ENCODE data around the gene CLDN10. TPM values are rescaled to one million over a fixed set of nuclear protein-coding genes. Genes with fewer than 3 reads are reported as not detected.
"Not testable (repeated sequence)": the region's sequence is repeated elsewhere in the genome, so short reads cannot be mapped to it uniquely, and the experiment has no call there.

CLDN10 gene
- total RNA-seq, 1 experiment from 2014 or later = not detected

DNA sequence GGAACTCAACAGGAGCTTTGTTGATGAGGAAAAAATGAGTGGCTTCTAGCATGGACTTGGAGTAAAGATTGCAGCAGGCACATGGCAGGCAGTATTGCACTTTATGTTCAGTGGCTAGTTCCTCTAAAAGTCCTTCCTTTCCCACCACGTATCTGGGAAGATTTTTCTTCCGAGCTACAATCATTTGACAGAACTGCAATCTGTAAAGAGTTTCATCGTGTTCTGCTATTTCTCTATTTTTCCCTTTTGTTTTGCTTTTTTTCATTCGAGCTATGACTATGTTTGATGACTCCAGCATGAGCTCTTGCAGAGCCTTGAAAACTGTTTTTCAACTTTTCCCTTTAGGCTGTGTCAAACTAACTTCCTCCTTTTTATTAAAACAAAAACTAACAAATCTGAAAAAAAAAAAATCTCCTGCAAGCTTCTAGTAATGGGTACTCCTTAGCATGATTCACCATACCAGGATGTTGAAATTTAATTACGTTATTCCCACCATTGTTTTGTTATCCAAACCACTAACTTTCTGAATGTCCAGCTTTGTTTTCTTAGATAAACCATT, 12.3 kb downstream of the CLDN10 start:
- Histone ChIP-seq H3K4me3 (no peak overlapping the region), H3K36me3 (no peaks in the 10 kb centered on the region), H3K9me3 (no peaks in the 10 kb centered on the region; the same call in none of the 2 replicates), H3K27me3 (peaks cover 3% of the 10 kb centered on the region; the same call in 1 of the 2 replicates)
- no peak for DNase-seq

DNA sequence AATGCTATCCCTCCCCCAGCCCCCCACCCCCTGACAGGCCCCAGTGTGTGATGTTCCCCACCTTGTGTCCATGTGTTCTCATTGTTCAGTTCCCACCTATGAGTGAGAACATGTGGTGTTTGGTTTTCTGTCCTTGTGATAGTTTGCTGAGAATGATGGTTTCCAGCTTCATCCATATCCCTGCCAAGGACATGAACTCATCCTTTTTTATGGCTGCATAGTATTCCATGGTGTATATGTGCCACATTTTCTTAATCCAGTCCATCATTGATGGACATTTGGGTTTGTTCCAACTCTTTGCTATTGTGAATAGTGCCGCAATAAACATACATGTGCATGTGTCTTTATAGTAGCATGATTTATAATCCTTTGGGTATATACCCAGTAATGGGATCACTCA, 13.2 kb downstream of the CLDN10 start:
- H3K9me3 ChIP-seq, H3K4me3 ChIP-seq, DNase-seq, H3K36me3 ChIP-seq, H3K27me3 ChIP-seq: not testable (repeated sequence)

DNA sequence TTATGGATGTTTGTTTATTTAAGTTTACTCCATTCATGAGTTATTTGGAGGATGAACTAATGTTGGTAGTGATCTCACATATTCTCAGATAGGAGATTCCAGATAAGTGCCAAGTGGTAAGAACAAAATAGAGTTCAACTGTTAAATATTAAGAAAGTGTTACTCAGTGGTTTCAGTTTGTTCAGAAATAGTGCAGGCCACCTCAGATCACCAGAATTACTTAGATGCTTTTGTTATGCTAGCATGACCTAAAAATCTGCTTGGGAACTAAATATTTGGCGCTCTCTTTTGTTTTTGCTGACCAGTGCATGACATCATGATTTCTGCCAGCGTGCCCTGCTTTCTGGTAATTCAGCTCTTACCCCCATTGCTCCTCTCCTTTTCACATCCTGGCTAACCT, 15.6 kb downstream of the CLDN10 start:
- Histone ChIP-seq H3K9me3 (no peaks in the 10 kb centered on the region; the same call in none of the 2 replicates), H3K4me3 (no peak overlapping the region), H3K36me3 (no peaks in the 10 kb centered on the region), H3K27me3 (no peaks in the 10 kb centered on the region)
- DNase-seq = no peak

DNA sequence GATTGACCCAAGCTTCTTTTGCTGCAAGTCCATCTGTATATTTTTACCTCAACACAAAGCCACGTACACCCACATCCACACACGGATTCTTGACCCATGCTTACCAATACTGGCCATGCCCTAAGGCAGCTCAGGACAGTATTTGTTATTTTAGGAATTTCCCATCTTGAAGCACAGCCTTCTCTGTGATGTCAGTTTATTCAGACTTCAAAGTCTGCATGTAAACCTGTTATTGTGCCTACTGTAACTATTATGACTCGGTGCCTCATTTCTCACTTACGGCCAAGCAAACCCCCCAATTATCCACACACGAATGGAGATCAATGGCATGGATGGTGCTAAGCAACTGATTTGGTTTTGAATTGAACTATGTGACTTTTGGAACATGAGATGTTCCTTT, 17.5 kb downstream of the CLDN10 start:
- no peak for DNase-seq

DNA sequence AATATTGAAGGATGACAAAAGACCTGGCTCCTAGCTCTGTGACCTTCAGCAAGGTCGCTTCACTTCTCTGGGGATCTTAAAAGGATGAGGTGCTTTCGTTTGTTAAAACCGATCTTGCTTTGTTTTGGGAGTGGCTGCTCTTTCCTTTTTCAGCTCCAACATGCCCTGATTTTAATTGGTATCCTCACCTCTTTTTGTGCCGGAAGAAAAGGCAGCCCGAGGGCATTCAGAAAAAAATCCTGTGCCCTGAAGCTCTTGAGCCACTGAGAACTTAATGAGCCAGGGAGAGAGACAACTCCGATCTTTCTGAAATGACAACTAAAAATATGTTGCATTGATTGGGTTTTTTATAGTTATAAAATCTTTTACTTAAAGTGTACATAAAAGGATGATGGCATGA, 19.4 kb downstream of the CLDN10 start:
- H3K9me3 ChIP-seq = no peaks in the 10 kb centered on the region; the same call in 1 of the 2 replicates
- no peaks in the 10 kb centered on the region; the same call in 1 of the 2 replicates for H3K36me3 ChIP-seq
- H3K4me3 ChIP-seq = no peak overlapping the region
- DNase-seq = no peak
- no peaks in the 10 kb centered on the region for H3K27me3 ChIP-seq

More for the DNA sequence above, 17.5 kb downstream of the CLDN10 start:
- no peak overlapping the region for H3K4me3 ChIP-seq
- no peaks in the 10 kb centered on the region for H3K36me3 ChIP-seq
- no peaks in the 10 kb centered on the region for H3K27me3 ChIP-seq
- no peaks in the 10 kb centered on the region; the same call in none of the 2 replicates for H3K9me3 ChIP-seq

DNA sequence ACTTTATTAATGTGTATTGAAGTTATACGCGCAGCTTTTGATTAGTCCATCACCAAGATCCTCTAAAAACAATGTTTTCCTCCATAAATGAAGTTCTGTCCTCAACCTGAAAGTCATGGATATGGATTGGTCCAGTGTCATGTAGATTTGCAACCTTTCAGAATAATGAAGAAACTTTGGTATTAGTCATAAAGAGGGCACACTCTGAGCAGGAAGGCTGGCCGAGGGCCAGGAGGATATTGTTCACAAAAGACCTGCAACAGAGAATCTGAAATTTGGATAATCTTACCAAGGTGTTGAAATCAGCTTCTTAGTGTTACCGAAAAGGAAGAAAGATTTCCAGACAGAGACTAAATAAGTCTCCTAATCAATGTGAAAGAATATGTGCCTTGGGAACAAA, 20.7 kb downstream of the CLDN10 start:
- DNase-seq = peak; percentile 33
- H3K4me3 ChIP-seq = no peak overlapping the region
- H3K9me3 ChIP-seq = no peaks in the 10 kb centered on the region; the same call in 1 of the 2 replicates
- H3K27me3 ChIP-seq = no peaks in the 10 kb centered on the region
- H3K36me3 ChIP-seq = peaks cover 10% of the 10 kb centered on the region

DNA sequence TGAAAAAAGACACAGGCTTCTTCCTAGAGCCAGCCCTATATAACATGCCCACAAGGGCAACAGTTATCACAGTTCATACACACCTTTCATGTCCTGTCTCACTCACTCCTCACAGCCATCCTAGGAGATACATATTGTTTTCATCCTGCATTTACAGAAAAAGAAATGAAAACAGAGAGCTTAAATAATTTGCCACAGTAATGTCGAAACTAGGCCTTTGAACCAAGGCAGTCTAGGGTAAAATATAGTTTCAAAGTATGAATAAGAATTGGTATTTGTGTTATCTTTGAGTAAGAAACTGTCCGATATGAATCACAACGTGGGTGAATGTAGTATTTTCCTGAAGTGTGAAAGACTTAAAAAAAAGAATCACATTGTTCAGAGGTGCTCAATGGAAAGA, 26.8 kb downstream of the CLDN10 start:
- Histone ChIP-seq H3K27me3 (no peaks in the 10 kb centered on the region), H3K4me3 (no peak overlapping the region), H3K9me3 (no peaks in the 10 kb centered on the region), H3K36me3 (peaks cover 51% of the 10 kb centered on the region)
- DNase-seq = no peak

DNA sequence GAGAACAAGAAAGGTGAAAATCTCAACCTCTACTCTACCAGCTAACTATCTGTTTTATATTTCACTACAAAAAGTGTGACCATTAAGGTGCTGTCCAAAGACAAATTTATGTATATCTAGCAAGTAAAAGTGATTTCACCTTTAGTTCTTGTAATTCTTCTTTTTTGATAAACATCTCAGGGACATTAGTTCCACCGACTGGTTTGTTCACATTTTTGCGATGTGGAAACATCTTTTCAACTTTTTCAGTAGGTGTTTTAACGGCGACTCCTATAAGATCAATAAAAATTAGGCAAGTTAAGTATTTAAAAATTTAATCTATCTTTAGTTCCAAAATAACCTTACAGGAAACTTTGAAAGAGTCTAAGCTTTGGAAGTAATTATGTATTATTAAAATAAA, 33.3 kb downstream of the CLDN10 start:
- Histone ChIP-seq H3K4me3 (no peak overlapping the region), H3K36me3 (peaks cover 76% of the 10 kb centered on the region), H3K9me3 (no peaks in the 10 kb centered on the region), H3K27me3 (no peaks in the 10 kb centered on the region)
- DNase-seq = no peak

DNA sequence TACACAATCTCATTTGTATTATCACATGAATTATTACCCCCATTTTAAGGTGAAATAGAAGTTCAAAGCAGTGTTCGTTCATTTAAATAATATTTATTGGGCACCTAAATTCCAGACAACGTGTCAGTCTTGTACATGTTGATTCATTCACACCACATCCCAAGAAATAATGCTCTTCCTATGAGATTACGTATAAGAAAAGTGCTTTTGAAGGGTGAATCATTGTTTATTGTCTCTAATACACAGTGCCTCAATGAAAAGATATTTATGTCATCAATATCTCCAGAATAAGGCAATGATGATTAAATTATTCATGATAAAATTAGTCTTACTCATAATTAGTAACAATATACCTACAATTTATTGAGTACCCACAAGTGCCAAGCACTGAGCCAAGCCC, 35.6 kb downstream of the CLDN10 start:
- H3K9me3 ChIP-seq = no peaks in the 10 kb centered on the region
- H3K27me3 ChIP-seq = no peaks in the 10 kb centered on the region
- no peak for DNase-seq
- H3K4me3 ChIP-seq = no peak overlapping the region
- peaks cover 72% of the 10 kb centered on the region for H3K36me3 ChIP-seq

DNA sequence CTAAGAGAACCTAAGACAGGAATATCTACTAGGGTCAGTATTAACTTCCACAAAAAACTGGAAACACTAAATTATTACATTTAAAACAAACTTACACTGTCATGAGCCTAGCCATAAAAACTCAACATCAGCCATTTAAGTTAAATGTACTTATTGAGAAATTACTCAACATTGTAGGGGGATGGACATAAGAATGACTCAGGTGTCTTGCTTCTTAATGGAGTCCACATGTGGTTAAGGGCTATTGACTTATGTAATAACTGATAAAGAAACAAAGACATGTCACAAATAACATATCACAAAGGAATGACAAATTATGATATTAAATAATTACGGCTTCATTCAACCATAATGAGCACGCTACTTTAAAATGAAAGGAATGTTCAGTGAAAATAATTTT, 36.2 kb downstream of the CLDN10 start:
- no peak for DNase-seq
- Histone ChIP-seq H3K36me3 (peaks cover 72% of the 10 kb centered on the region), H3K4me3 (no peak overlapping the region), H3K27me3 (no peaks in the 10 kb centered on the region), H3K9me3 (no peaks in the 10 kb centered on the region)

DNA sequence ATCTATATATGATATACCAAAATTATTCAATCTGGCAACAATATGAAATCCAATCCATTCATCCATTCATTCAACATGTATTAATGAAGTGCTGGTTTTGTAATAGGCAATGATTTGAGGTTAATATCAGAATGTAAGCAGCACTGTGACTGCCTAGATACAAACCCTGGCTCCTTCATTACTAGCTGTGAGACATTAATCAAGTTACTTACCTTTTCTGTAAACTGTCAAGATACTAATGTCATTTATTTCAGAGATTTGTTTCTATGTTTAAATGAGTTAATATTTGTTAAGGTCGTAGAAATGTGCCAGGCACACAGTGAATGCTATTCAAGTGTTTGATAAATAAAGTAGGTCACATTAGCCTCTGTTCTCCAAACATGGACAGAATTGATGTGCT, 40.9 kb downstream of the CLDN10 start:
- Histone ChIP-seq H3K4me3 (no peak overlapping the region), H3K9me3 (no peaks in the 10 kb centered on the region), H3K36me3 (peaks cover 57% of the 10 kb centered on the region), H3K27me3 (no peaks in the 10 kb centered on the region)
- DNase-seq = no peak

DNA sequence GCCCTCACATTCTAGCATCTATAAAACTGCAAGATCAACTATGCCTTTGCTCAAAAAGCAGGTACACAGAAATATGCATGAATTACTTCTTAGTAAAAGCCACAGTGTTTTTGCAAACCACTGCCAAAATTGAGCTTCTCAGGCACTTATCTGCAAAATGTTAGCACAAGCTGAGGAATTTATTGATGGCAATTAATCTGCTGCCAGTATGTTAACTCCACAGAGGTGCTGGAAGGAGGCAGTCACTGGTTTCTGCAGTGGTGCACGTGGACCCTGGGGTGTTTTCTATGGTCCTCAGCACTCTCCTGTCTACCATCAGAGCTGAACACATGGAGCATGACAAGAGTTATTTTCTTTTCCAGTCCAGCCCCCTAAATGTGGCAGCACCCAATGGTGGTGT, 44.2 kb downstream of the CLDN10 start:
- peaks cover 46% of the 10 kb centered on the region for H3K36me3 ChIP-seq
- H3K27me3 ChIP-seq = no peaks in the 10 kb centered on the region
- H3K4me3 ChIP-seq = no peak overlapping the region
- no peaks in the 10 kb centered on the region for H3K9me3 ChIP-seq
- DNase-seq = no peak

DNA sequence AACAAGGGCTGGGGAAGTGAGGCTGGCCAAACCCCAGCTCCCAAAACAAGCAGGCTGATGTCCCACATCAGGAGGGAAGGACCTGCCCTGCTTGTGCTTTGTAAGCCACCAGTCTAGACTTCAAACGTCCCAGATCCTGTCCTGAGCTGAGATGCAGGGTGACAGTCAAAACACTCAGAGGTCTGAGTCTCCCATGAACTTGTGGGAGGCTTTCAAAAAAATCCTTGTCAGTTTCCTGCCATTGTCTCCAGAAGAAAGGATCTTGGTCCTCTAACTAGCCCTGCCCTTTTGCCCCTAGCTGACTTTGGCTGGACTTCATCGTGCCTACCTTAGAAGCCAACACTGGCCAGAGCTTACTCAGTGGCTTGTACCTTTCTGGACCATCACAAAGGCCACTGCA, 48.7 kb downstream of the CLDN10 start:
- Histone ChIP-seq H3K27me3 (no peaks in the 10 kb centered on the region), H3K36me3 (peaks cover 49% of the 10 kb centered on the region), H3K4me3 (no peak overlapping the region), H3K9me3 (no peaks in the 10 kb centered on the region)
- no peak for DNase-seq

DNA sequence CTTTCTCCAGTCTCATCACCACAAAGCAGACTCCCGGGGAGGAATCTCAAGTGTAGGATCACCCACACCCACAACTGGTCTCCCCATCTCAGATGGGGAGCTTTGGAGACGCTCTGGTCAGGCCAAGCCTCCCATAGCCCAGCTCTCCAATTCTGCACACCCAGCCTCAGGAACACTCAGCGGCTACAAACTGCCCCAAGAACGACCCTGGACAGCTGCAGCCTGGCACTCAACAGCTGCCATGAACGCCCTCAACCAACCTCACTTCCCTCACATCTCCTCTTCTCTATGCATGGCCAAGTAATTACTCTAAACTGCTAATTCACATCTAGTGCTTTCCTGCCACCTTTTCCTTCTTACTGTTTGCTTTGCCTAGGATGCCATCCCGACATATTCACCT, 49.4 kb downstream of the CLDN10 start:
- no peaks in the 10 kb centered on the region for H3K27me3 ChIP-seq
- peaks cover 54% of the 10 kb centered on the region for H3K36me3 ChIP-seq
- H3K9me3 ChIP-seq = no peaks in the 10 kb centered on the region
- DNase-seq = no peak
- no peak overlapping the region for H3K4me3 ChIP-seq

DNA sequence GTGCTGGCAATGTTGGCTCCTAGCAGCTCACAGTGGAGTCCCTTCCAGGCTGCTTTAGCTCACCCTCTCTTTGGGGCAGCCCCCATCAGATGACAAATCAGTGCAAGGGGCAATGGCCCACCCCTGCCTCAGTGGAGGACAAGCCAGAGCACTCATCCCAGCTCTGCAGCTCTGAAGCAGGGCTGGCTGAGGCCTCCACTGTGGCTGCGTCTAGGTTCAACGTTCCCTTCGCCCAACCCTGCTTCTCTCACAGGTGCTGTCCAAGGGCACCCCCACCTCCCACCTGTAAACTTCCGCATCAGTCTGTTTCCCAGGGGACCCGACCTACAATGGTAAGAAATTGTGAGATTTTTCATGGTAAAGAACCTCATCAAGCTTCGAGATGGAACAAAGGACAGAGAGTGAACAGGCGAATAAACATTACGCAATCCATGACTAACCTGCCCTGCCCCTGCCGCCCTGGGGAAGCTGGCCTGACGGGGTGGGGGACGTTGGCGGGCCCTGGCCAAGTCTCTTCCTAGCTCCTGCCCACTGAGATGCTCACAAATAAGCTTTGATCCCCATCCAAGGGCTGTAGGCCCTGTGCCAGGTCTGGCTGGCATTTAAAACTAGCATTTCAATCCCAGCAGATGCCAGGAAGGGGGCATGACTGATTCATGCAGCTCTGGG, 51.5 kb downstream of the CLDN10 start:
- DNase-seq = peak; percentile 63
- H3K4me3 ChIP-seq = no peak overlapping the region
- no peaks in the 10 kb centered on the region for H3K27me3 ChIP-seq
- H3K36me3 ChIP-seq = peaks cover 54% of the 10 kb centered on the region
- no peaks in the 10 kb centered on the region for H3K9me3 ChIP-seq

DNA sequence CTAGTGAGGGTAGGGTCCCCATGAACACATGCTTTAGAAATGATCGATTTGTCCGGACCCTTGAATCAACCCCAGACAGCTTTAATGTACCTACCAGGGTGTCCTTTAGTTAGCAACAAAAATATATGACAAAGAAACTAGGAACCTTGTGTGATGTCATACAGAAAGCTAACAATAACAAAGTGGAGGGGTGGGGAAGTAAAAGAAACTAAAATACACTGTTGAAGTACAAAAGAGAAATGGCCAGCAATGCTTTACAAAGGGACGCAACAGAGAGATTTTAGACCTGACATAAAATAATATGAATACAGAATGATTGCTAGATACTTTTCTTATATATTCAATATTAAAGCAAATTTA, 52.0 kb downstream of the CLDN10 start:
- Histone ChIP-seq H3K27me3 (no peaks in the 10 kb centered on the region), H3K9me3 (no peaks in the 10 kb centered on the region), H3K4me3 (no peak overlapping the region), H3K36me3 (peaks cover 50% of the 10 kb centered on the region)
- DNase-seq = no peak

DNA sequence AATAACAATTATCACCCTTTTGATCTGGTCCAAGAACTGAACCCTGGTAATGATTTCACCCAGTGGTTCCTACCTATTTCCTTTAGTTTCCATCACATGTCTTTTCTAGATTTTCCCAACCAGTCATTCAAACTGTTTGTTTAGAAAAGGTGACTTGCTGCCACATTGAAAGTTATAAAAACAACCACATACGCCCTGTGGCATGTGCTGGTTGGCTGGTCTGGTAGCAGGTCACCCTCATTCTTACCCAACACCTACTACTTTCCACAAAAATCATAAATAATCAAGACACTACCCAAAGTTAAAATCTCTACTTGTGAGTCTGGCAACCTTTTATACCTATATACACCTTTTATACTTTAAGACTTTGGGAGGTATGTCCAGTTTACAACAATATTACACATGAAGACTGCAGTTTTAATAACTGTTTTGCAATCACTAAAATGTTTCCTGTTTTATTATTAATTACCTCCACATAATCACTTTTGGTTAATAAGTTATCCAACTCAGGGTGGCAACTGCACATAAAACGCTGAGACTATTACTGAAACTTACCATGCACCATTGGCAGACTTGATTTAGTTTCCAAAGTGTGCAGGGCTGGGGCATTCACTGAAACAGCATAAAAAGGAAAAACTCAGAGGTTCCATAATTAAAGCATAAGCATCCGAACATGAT, 53.1 kb downstream of the CLDN10 start:
- no peaks in the 10 kb centered on the region for H3K27me3 ChIP-seq
- no peaks in the 10 kb centered on the region for H3K9me3 ChIP-seq
- no peak overlapping the region for H3K4me3 ChIP-seq
- peaks cover 53% of the 10 kb centered on the region for H3K36me3 ChIP-seq
- no peak for DNase-seq

DNA sequence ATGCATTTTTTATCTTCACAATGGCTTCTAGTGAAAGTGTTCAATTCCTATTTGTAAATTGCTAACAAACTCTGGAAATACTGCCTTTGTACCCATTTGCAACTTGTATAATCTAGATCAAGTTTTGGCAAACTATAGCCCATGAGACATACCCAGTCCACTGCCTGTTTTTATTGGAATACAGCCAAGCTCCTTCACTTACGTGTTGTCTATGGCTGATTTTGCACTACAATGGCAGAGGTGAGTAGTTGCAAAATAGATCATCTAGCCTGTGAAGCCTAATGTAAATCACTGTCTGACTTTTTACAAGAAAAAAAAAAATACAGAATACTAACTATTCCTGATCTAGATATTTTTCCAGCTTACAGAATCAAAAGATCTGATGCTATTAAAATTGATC, 54.8 kb downstream of the CLDN10 start:
- Histone ChIP-seq H3K27me3 (no peaks in the 10 kb centered on the region), H3K4me3 (no peak overlapping the region), H3K36me3 (peaks cover 60% of the 10 kb centered on the region), H3K9me3 (no peaks in the 10 kb centered on the region)
- peak; percentile 23 for DNase-seq
